ENCODE results near the gene FOXO6.

FOXO6 gene

GRCh38 chr1:41408691-41409090 is 47.5 kb downstream of the FOXO6 start:
- no peak for DNase-seq (ENCODE audit: low spot score)

- DNase-seq (ENCODE audit: low spot score) = no peak
Observed at GRCh38 chr1:41409825-41410224, 48.6 kb downstream of the FOXO6 start.

GRCh38 chr1:41410462-41410861 is 49.2 kb downstream of the FOXO6 start:
- no peak for DNase-seq (ENCODE audit: low spot score)

- DNase-seq (ENCODE audit: low spot score) = no peak
Observed at GRCh38 chr1:41411229-41411628, 50.0 kb downstream of the FOXO6 start.

GRCh38 chr1:41412748-41413147 is 51.5 kb downstream of the FOXO6 start:
- no peak for DNase-seq (ENCODE audit: low spot score)

- no peak for DNase-seq (ENCODE audit: low spot score)
Observed at GRCh38 chr1:41413748-41414281, 52.6 kb downstream of the FOXO6 start.

- DNase-seq (ENCODE audit: low spot score) = no peak
Observed at GRCh38 chr1:41414296-41414695, 53.1 kb downstream of the FOXO6 start.

GRCh38 chr1:41414716-41415306 is 53.6 kb downstream of the FOXO6 start:
- DNase-seq (ENCODE audit: low spot score) = no peak

- DNase-seq (ENCODE audit: low spot score) = no peak
Observed at GRCh38 chr1:41416081-41416480, 54.8 kb downstream of the FOXO6 start.

GRCh38 chr1:41416552-41417334 is 55.5 kb downstream of the FOXO6 start:
- peak; percentile 27 for DNase-seq (ENCODE audit: low spot score)

GRCh38 chr1:41417335-41417682 is 56.1 kb downstream of the FOXO6 start:
- no peak for DNase-seq (ENCODE audit: low spot score)

- DNase-seq (ENCODE audit: low spot score) = no peak
Observed at GRCh38 chr1:41417746-41418145, 56.5 kb downstream of the FOXO6 start.

GRCh38 chr1:41418857-41419583 is 57.8 kb downstream of the FOXO6 start:
- no peak for DNase-seq (ENCODE audit: low spot score)

- DNase-seq (ENCODE audit: low spot score) = no peak
Observed at GRCh38 chr1:41419584-41420295, 58.5 kb downstream of the FOXO6 start.

- no peak for DNase-seq (ENCODE audit: low spot score)
Observed at GRCh38 chr1:41420351-41420750, 59.1 kb downstream of the FOXO6 start.

- DNase-seq (ENCODE audit: low spot score) = no peak
Observed at GRCh38 chr1:41420860-41421259, 59.6 kb downstream of the FOXO6 start.

- DNase-seq (ENCODE audit: low spot score) = no peak
Observed at GRCh38 chr1:41422306-41422705, 61.1 kb downstream of the FOXO6 start.

- no peak for DNase-seq (ENCODE audit: low spot score)
Observed at GRCh38 chr1:41423511-41424191, 62.4 kb downstream of the FOXO6 start.

GRCh38 chr1:41424581-41425118 is 63.4 kb downstream of the FOXO6 start:
- no peak for DNase-seq (ENCODE audit: low spot score)

- DNase-seq (ENCODE audit: low spot score) = no peak
Observed at GRCh38 chr1:41425369-41425768, 64.1 kb downstream of the FOXO6 start.

GRCh38 chr1:41426201-41426890 is 65.1 kb downstream of the FOXO6 start:
- DNase-seq (ENCODE audit: low spot score) = no peak

Measured in hematopoietic multipotent progenitor cell treated with erythropoietin and hydrocortisone succinate and interleukin-3 and kit ligand, for 17 days (in vitro differentiated cells).